HG03460 (cell line): ENCODE data around the gene NPIPB5.
"Not testable (repeated sequence)": the region's sequence is repeated elsewhere in the genome, so short reads cannot be mapped to it uniquely, and the experiment has no call there.

ENCODE experiments used
- ATAC-seq: cut with Tn5 transposase; IDR thresholded peaks from one replicate; pipeline ENCODE4 v1.9.1; 2021; ENCODE audit not compliant: unreplicated experiment

NPIPB5 gene

GRCh38 chr16:22510591-22510990 lies at the start of gene NPIPB5:
Gene NPIPB5, plus strand, starts transcription at chr16:22510891. Its CDS starts 2,911 bp downstream, at chr16:22513802.
- not testable (repeated sequence) for ATAC-seq

- ATAC-seq, result not testable (repeated sequence)
Measured at GRCh38 chr16:22468846-22469245, 41.8 kb upstream of the NPIPB5 start.

GRCh38 chr16:22537996-22538395 lies 27.3 kb downstream of the NPIPB5 start:
- not testable (repeated sequence) for ATAC-seq

GRCh38 chr16:22544809-22545208 lies 34.1 kb downstream of the NPIPB5 start:
- not testable (repeated sequence) for ATAC-seq

- not testable (repeated sequence) for ATAC-seq
Measured at GRCh38 chr16:22546630-22547029, 35.9 kb downstream of the NPIPB5 start.

- not testable (repeated sequence) for ATAC-seq
Measured at GRCh38 chr16:22547170-22547765, 36.6 kb downstream of the NPIPB5 start.

GRCh38 chr16:22549853-22550252 lies 39.2 kb downstream of the NPIPB5 start:
- ATAC-seq, result not testable (repeated sequence)

GRCh38 chr16:22551143-22551542 lies 40.5 kb downstream of the NPIPB5 start:
- ATAC-seq, result not testable (repeated sequence)

- not testable (repeated sequence) for ATAC-seq
Measured at GRCh38 chr16:22551651-22552050, 41.0 kb downstream of the NPIPB5 start.

GRCh38 chr16:22556759-22557158 lies 46.1 kb downstream of the NPIPB5 start:
- ATAC-seq, result not testable (repeated sequence)
